Rectal smooth muscle tissue (tissue), 1 donor: ENCODE results near the gene TOR4A.
"Not testable (repeated sequence)": the region's sequence is repeated elsewhere in the genome, so short reads cannot be mapped to it uniquely, and the experiment has no call there.

Source experiments
- H3K27ac ChIP-seq: one replicate; pipeline ENCODE4 v1.7.0; 2013; ENCODE audit warnings: low read depth, low read length, inconsistent platforms
- H3K27me3 ChIP-seq: one replicate; pipeline ENCODE4 v1.7.0; 2013; ENCODE audit warnings: low read length; ENCODE audit not compliant: control insufficient read depth, insufficient read depth
- H3K36me3 ChIP-seq: one replicate; pipeline ENCODE4 v1.7.0; 2013; ENCODE audit warnings: low read length; ENCODE audit not compliant: control insufficient read depth, insufficient read depth
- H3K4me1 ChIP-seq: one replicate; pipeline ENCODE4 v1.7.0; 2013; ENCODE audit warnings: low read length; ENCODE audit not compliant: control insufficient read depth, insufficient read depth
- H3K4me3 ChIP-seq: one replicate; pipeline ENCODE4 v1.7.0; 2013; ENCODE audit warnings: low read length
- H3K9ac ChIP-seq: one replicate; pipeline ENCODE4 v1.7.0; 2013; ENCODE audit warnings: low read length

Gene TOR4A

GRCh38 chr9:137251490-137252268 is 25.8 kb upstream of the TOR4A start:
- no peak overlapping the region for H3K27ac ChIP-seq
- no peaks in the 10 kb centered on the region for H3K27me3 ChIP-seq
- peaks cover 8% of the 10 kb centered on the region for H3K4me1 ChIP-seq
- H3K9ac ChIP-seq = no peak overlapping the region
- H3K4me3 ChIP-seq = no peak overlapping the region
- H3K36me3 ChIP-seq = no peaks in the 10 kb centered on the region

GRCh38 chr9:137252555-137253506 is 24.7 kb upstream of the TOR4A start:
- Histone ChIP-seq H3K27me3 (no peaks in the 10 kb centered on the region), H3K27ac (no peak overlapping the region), H3K9ac (no peak overlapping the region), H3K4me3 (no peak overlapping the region), H3K36me3 (no peaks in the 10 kb centered on the region), H3K4me1 (peaks cover 10% of the 10 kb centered on the region)

GRCh38 chr9:137253717-137254623 is 23.6 kb upstream of the TOR4A start:
- Histone ChIP-seq H3K36me3 (no peaks in the 10 kb centered on the region), H3K27ac (no peak overlapping the region), H3K4me1 (peaks cover 10% of the 10 kb centered on the region), H3K27me3 (no peaks in the 10 kb centered on the region), H3K4me3 (peak overlapping the region; percentile 92), H3K9ac (peak overlapping the region; percentile 62)

GRCh38 chr9:137254624-137255447 is 22.7 kb upstream of the TOR4A start, which contains the start of gene NELFB:
Gene NELFB, plus strand, starts transcription at chr9:137255327.
- Histone ChIP-seq H3K27me3 (no peaks in the 10 kb centered on the region), H3K36me3 (peaks cover 2% of the 10 kb centered on the region), H3K4me1 (peaks cover 10% of the 10 kb centered on the region), H3K9ac (peak within 1 kb of the TSS; percentile 80), H3K4me3 (peak within 1 kb of the TSS; percentile 92), H3K27ac (peak within 1 kb of the TSS; percentile 61)

- peak overlapping the region; percentile 80 for H3K9ac ChIP-seq
- H3K27ac ChIP-seq = peak overlapping the region; percentile 58
- H3K4me1 ChIP-seq = peaks cover 10% of the 10 kb centered on the region
Observed at GRCh38 chr9:137255448-137256114, 21.9 kb upstream of the TOR4A start.

GRCh38 chr9:137256362-137256761 is 21.2 kb upstream of the TOR4A start:
- H3K4me1 ChIP-seq = peaks cover 10% of the 10 kb centered on the region
- H3K27me3 ChIP-seq = no peaks in the 10 kb centered on the region
- peak overlapping the region; percentile 85 for H3K4me3 ChIP-seq
- H3K9ac ChIP-seq = no peak overlapping the region
- peaks cover 2% of the 10 kb centered on the region for H3K36me3 ChIP-seq
- H3K27ac ChIP-seq = no peak overlapping the region

More at GRCh38 chr9:137255448-137256114, 21.9 kb upstream of the TOR4A start:
- H3K4me3 ChIP-seq = peak overlapping the region; percentile 85
- peaks cover 2% of the 10 kb centered on the region for H3K36me3 ChIP-seq
- H3K27me3 ChIP-seq = no peaks in the 10 kb centered on the region

GRCh38 chr9:137256856-137257255 is 20.7 kb upstream of the TOR4A start:
- Histone ChIP-seq H3K4me1 (peaks cover 10% of the 10 kb centered on the region), H3K9ac (no peak overlapping the region), H3K4me3 (no peak overlapping the region), H3K36me3 (peaks cover 2% of the 10 kb centered on the region), H3K27ac (no peak overlapping the region), H3K27me3 (no peaks in the 10 kb centered on the region)

GRCh38 chr9:137262173-137262908 is 15.2 kb upstream of the TOR4A start:
- H3K9ac ChIP-seq, H3K4me1 ChIP-seq, H3K27me3 ChIP-seq, H3K27ac ChIP-seq, H3K4me3 ChIP-seq: not testable (repeated sequence)
- peaks cover 28% of the 10 kb centered on the region for H3K36me3 ChIP-seq

GRCh38 chr9:137262909-137263285 is 14.6 kb upstream of the TOR4A start:
- no peak overlapping the region for H3K27ac ChIP-seq
- peaks cover 30% of the 10 kb centered on the region for H3K36me3 ChIP-seq
- H3K4me1 ChIP-seq = no peaks in the 10 kb centered on the region
- H3K9ac ChIP-seq = no peak overlapping the region
- no peak overlapping the region for H3K4me3 ChIP-seq
- no peaks in the 10 kb centered on the region for H3K27me3 ChIP-seq

GRCh38 chr9:137263506-137263905 is 14.0 kb upstream of the TOR4A start:
- no peaks in the 10 kb centered on the region for H3K27me3 ChIP-seq
- H3K4me3 ChIP-seq = no peak overlapping the region
- H3K9ac ChIP-seq = no peak overlapping the region
- H3K4me1 ChIP-seq = no peaks in the 10 kb centered on the region
- H3K27ac ChIP-seq = no peak overlapping the region
- H3K36me3 ChIP-seq = peaks cover 32% of the 10 kb centered on the region
